Liver (tissue), 3 donors: ENCODE results near the gene GPR173.

Experiments used
- FOXA1 ChIP-seq: IDR thresholded peaks from 2 replicates; pipeline ENCODE4 v1.6.1; 2016; ENCODE audit warnings: antibody characterized with exemption
- SP1 ChIP-seq: IDR thresholded peaks from 2 replicates; pipeline ENCODE4 v1.6.1; 2018; ENCODE audit warnings: antibody characterized with exemption, mild to moderate bottlenecking
- TF ChIP-seq, protein P1 (sequence below): fragments of 150-350 bp; IDR thresholded peaks from 2 replicates; pipeline ENCODE4 v1.5.1; 2017; ENCODE audit warnings: improper control_type of control experiment, low read depth, low read length; ENCODE audit not compliant: missing input control
- TF ChIP-seq, protein P2 (sequence below): IDR thresholded peaks from 2 replicates; pipeline ENCODE4 v1.6.1; 2016; ENCODE audit warnings: antibody characterized with exemption
- donor health status: healthy.
- donor health status: healthy.

DNA sequence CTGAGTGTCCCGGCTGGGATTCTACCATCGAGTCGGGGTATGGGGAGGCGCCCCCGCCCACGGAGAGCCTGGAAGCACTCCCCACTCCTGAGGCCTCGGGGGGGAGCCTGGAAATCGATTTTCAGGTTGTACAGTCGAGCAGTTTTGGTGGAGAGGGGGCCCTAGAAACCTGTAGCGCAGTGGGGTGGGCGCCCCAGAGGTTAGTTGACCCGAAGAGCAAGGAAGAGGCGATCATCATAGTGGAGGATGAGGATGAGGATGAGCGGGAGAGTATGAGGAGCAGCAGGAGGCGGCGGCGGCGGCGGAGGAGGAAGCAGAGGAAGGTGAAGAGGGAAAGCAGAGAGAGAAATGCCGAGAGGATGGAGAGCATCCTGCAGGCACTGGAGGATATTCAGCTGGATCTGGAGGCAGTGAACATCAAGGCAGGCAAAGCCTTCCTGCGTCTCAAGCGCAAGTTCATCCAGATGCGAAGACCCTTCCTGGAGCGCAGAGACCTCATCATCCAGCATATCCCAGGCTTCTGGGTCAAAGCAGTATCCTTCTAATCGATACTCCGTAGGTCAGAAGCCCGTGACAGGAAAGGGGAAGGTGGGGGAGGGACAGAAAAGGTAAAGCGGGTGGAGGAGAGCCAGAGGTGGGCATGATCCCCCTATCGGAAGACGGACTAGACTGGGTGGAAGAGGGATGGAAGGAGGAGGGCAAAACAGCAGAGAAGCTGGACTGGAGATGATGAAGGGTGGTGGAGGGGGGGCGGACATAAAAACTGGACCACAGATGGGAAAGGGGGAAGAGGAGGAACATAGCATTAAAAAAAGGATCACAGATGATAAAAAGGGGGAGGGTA lies 34.4 kb downstream of the GPR173 start:
- TF ChIP-seq, protein P1, sequence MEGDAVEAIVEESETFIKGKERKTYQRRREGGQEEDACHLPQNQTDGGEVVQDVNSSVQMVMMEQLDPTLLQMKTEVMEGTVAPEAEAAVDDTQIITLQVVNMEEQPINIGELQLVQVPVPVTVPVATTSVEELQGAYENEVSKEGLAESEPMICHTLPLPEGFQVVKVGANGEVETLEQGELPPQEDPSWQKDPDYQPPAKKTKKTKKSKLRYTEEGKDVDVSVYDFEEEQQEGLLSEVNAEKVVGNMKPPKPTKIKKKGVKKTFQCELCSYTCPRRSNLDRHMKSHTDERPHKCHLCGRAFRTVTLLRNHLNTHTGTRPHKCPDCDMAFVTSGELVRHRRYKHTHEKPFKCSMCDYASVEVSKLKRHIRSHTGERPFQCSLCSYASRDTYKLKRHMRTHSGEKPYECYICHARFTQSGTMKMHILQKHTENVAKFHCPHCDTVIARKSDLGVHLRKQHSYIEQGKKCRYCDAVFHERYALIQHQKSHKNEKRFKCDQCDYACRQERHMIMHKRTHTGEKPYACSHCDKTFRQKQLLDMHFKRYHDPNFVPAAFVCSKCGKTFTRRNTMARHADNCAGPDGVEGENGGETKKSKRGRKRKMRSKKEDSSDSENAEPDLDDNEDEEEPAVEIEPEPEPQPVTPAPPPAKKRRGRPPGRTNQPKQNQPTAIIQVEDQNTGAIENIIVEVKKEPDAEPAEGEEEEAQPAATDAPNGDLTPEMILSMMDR: no peak
- TF ChIP-seq, protein P2, sequence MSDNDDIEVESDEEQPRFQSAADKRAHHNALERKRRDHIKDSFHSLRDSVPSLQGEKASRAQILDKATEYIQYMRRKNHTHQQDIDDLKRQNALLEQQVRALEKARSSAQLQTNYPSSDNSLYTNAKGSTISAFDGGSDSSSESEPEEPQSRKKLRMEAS: no peak
- TF ChIP-seq SP1 (no peak), FOXA1 (no peak)
